GM18502 (cell line): ENCODE results near the gene BICRA.
"Not testable (repeated sequence)": the region's sequence is repeated elsewhere in the genome, so short reads cannot be mapped to it uniquely, and the experiment has no call there.

Source experiments
- ATAC-seq: cut with Tn5 transposase; IDR thresholded peaks from one replicate; pipeline ENCODE4 v1.9.1; 2021; ENCODE audit warnings: mild to moderate bottlenecking; ENCODE audit not compliant: unreplicated experiment, poor library complexity

Gene BICRA

DNA sequence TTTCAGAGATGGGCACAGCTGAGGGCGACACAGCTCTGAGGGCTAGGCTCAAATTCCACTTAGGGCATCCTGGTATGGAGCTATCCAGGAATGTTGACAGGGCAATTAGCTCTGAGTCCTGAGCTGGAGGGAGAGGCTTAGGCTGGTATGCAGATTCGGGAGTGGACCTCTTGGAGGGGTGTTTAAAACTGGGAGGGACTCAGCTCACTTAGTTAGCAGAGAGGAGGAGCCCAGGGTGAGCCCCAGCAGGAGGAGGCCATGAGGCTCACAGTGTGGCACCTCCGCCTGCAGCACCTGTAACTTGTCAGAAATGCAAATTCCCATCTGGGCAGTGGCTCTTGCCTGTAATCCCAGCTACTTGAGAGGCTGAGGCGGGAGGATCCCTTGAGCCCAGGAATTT is 126.2 kb downstream of the BICRA start:
- ATAC-seq = no peak

DNA sequence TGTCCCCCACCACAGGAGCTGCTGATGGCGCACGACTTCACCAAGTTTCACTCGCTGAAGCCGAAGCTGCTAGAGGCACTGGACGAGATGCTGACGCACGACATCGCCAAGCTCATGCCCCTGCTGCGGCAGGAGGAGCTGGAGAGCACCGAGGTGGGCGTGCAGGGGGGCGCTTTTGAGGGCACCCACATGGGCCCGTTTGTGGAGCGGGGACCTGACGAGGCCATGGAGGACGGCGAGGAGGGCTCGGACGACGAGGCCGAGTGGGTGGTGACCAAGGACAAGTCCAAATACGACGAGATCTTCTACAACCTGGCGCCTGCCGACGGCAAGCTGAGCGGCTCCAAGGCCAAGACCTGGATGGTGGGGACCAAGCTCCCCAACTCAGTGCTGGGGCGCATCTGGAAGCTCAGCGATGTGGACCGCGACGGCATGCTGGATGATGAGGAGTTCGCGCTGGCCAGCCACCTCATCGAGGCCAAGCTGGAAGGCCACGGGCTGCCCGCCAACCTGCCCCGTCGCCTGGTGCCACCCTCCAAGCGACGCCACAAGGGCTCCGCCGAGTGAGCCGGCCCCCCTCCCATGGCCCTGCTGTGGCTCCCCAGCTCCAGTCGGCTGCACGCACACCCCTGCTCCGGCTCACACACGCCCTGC is 132.1 kb downstream of the BICRA start:
- ATAC-seq = no peak

DNA sequence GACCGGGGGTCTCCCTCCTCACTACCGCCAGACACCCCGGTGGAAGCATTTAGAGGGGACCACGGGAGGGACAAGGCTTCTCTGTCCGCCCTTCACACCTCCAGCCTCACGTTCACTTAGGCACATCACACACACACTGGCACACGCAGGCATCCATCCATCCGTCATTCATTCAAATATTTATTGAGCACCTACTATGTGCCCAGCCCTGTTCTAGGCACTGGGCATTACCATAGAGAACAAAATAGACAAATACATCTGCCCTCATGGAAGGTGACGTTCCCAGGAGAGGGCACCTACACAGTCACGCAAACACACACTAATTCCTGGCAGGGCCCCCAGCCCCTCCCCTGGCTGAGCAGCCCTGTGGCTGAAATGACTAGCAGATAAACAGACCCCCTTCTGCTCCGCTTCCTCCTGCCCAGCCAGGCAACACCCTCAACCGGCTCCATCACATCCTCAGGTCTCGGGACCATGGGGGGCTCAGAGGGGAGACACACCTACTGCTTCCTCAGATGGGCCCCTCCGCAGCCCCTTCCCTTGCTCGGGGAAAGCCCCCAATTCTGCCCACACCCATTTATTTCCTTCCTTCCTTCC is 132.7 kb downstream of the BICRA start:
- ATAC-seq = no peak

DNA sequence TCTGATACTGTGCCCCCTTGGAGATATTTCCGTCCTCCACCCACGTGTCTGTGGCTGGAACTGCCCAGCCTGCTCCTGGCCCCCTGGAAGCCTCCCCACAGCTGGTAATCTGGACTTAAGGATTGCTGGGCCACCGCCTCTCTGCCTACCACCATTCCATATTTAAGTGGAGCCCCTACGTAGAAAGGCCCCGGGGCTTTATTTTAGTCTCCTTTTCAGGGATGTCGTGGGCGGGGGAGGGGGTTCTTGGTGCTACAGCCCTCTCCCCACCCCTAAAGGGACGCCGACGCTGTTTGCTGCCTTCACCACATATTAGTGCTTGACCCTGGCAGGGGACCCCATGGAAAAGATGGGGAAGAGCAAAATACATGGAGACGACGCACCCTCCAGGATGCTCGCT is 133.7 kb downstream of the BICRA start:
- no peak for ATAC-seq

DNA sequence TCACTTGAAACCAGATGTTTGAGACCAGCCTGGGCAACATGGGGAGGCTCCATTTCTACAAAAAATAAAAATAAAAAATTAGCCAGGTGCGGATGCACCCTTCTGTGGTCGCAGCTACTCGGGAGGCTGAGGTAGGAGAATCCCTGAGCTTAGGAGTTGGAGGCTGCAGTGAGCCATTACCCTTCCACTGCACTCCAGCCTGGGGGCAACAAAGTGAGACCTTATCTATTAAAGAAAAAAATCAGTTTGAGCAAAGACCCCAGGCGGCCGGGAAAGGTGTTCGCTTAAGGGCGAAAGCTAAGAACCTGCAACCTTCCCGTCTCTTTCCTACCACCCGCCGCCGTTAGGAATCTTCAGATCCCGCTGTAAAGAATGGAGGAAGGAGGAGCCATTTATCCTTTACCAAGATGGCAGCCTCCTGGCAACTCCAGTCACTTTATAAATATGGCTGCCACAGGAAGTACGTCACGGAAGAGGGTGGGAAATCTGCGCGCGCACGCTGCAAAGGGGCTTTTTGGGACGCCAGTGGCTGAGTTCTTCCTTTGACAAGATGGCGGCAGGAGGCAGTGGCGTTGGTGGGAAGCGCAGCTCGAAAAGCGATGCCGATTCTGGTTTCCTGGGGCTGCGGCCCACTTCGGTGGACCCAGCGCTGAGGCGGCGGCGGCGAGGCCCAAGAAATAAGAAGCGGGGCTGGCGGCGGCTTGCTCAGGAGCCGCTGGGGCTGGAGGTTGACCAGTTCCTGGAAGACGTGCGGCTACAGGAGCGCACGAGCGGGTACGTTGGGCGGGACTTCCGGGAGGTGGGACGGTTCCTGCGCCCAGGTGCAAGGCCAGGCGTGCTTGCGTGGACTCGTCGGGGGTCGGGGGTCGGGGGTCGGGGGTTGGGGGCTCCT is 136.3 kb downstream of the BICRA start, which contains the start of gene NOP53:
NOP53 (plus strand) TSS at position 537 of the 892 bp plus-strand sequence; CDS start at position 551, 14 bp downstream.
- peak; percentile 69 for ATAC-seq

DNA sequence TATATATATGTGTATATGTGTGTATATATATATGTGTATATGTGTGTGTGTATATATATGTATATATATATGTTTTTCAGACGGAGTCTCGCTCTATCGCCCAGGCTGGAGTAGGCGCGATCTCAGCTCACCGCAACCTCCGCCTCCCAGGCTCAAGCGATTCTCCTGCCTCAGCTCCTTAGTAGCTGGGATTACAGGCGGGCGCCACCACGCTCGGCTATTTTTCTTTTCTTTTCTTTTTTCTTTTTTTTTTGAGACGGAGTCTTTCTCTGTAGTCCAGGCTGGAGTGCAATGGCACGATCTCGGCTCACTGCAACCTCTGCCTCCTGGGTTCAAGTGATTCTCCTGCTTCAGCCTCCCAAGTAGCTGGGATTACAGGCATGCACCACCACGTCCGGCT is 137.2 kb downstream of the BICRA start:
- ATAC-seq = not testable (repeated sequence)

DNA sequence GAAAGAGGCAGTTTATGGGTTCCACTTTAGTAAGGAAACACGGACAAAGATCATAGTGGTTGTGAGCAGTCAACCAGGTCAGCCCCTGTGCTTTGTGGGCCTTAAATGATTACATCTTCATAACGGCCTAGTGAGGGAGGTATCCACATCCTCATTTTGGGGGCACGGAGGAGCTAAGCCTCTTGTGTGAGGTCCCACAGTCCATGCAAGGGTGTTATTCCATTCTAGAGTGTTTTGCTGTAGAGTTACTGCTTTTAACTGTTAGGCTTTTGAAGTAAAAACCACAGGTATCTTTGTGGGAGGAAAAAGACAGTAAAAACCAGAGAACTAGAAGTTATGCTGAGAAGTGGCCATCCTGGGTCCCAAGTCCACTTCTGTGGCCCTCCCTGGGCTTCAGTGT is 140.4 kb downstream of the BICRA start:
- ATAC-seq = no peak

DNA sequence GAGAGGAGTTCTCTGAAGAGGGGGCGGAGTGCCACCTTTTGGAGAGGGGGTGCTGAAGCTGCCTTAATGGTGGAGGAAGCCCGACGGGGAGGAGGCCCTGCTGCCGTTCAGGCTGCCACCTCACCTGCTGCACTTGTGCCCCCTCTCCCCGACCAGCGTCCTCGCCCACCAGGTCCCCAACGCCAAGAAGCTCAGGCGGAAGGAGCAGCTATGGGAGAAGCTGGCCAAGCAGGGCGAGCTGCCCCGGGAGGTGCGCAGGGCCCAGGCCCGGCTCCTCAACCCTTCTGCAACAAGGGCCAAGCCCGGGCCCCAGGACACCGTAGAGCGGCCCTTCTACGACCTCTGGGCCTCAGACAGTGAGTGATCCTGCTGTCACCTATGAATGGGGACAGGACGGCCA is 141.8 kb downstream of the BICRA start:
- no peak for ATAC-seq

DNA sequence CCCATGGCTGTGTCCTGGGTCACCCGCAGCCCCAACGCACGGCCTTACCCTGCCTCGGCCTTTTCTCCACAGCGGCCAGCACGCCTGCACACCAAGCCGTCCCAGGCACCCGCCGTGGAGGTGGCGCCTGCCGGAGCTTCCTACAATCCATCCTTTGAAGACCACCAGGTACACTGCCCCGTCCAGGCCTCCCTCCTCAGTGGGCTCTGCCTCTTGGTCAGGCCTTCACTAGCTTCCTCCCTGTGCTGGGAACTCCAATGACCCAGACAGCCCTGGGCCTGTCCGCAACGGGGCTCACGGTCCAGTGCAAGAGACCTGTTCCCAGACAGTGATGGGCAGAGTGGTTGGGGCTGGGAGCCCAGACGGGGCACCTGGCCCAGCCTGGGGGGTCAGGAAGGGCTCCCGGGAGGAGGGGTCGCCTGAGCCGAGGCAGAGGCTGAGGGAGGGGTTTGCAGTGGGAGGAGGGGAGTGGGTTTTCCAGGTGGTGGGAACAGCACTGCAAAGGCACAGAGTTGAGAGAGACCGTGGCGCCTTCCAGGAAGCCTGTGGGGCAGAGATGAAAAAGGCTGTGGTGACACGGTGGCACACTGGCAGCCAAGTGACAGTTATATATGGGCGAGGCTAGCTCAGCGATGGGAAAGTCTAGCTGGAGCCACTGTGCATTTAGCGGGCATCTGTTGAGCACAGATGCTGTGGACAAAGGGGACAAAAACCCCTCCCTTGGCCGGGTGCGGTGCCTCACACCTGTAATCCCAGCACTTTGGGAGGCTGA is 143.7 kb downstream of the BICRA start:
- ATAC-seq = no peak
